HG03460 (cell line): ENCODE measurements around the gene ATP5PD.
"Not testable (repeated sequence)": the region's sequence is repeated elsewhere in the genome, so short reads cannot be mapped to it uniquely, and the experiment has no call there.

Experiments used
- ATAC-seq: cut with Tn5 transposase; IDR thresholded peaks from one replicate; pipeline ENCODE4 v1.9.1; 2021; ENCODE audit not compliant: unreplicated experiment

The ATP5PD gene

DNA sequence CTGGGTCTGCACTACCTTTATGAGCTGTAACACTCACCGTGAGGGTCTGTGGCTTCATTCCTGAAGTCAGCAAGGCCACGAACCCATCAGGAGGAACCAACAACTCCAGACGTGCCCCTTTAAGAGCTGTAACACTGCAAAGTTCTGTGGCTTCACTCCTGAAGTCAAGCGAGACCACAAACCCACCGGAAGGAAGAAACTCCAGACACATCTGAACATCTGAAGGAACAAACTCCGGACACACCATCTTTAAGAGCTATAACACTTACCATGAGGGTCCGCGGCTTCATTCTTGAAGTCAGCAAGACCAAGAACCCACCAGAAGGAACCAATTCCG, 21.4 kb downstream of the ATP5PD start:
- not testable (repeated sequence) for ATAC-seq

DNA sequence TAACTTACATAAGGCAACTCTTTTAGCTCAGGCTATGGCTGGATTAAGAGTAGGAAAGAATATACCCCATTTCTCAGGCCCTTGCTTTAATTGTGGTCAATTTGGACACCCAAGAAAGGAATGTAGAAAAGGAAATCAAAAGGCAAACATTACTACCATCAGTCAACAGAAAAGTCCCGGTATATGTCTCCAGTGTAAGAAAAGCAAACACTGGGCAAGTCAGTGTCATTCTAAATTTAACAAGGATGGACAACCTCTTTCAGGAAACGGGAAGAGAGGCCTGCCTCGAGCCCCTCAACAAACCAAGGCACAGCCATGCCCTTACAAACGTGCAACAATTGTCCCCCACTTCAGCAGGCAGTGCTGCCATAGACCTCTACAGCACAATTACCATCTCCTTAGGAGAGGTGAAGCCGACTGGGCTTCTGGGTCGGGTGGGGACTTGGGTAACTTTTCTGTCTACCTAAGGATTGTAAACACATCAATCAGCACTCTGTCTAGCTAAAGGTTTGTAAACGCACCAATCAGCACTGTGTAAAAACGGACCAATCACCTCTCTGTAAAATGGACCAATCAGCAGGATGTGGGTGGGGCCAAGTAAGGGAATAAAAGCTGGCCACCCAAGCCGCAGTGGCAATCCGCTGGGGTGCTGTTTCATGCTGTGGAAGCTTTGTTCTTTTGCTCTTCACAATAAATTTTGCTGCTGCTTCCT, 21.9 kb downstream of the ATP5PD start:
- ATAC-seq = no peak

DNA sequence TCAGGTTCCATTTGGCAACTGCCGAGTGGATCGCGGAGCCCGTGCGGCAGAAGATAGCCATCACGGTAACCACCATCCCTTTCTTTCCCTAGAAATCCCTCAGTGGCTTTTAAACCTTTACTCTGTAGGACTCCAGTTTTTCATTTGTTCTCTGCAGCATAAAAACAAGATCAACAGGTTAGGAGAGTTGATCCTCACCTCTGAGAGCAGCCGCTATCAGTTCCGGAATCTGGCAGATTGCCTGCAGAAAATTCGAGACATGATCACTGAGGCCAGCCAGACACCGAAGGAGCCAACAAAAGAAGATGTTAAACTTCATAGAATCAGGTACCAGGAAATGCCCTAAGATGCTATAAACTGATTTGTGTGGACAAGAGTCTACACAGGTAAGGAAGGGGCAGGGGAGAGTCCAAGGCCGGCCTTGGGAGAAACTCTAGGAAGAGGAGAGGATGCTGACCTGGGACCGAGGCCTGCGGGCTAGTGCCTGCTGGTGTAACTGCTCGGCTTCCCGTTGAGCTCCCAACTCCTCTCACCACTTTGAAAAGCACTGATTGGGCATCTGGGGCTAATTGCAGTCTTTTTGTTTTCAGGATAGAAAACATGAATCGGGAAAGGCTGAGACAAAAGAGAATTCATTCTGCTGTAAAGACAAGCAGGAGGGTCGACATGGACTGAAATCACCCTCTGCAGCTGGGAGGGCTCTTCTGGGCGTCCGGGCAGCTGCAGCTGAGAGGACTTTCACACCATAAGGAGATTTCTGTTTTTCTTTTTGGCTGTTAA, 26.2 kb downstream of the ATP5PD start:
- ATAC-seq = no peak

DNA sequence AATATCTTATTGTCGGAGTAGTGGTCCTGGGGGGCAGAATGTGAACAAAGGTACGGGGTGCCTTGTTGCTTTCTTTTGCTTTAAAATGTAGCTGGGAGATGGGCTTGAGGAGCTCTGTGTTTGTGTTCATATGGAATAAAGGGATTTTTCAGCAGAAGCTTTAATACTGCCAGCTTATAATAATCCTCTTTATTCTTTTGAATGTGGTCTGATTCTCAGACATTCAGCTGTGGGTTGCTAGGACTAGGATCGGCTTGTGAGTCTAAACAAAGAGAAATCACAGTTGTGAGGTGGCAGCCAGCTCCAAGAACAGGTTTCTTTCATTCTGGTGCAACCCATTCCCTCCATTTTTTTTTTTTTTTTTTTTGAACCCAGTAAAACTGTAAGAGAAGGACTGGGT, 27.1 kb downstream of the ATP5PD start:
- no peak for ATAC-seq

DNA sequence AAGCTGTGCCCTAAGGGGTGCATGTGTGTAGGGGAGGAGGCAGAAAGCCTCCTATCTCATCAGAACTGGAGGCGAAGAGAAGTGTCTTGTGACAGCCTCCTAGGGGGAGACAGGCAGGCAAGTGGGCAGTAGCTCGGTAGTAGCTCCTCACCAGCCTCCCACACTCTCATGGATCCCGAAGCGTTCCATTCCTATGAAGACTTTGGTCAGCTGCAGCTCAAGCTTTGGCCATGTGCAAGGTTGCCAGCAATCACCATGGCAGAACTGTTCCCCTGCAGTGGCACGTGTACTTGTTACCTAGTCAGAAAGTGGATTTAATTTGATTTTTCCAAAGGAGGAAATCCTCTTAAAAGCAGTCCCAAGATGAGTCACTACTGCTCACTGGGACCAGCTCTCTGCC, 27.6 kb downstream of the ATP5PD start:
- ATAC-seq = no peak

DNA sequence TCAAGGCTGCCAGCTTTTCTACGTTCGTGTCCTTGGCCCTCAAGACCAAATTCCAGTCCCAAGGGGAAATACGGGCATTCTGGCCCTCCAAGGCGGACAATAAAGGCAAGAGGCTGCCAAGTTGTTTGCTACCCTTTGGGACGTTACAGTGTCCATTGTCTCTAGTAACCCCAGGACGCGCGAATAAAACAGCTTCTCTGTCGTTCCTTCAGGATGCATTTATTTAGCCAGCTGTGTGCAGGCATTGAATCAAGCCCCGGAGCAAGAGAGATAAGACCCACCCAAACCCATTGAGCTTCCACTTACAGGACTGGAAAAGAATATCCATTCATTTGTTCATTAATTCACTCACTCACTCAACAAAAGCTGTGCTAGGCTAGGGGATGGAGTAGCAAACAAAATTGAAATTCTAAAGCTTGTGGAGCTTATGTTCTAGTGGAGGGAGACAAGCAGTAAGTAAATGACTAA, 33.6 kb downstream of the ATP5PD start:
- ATAC-seq = no peak

DNA sequence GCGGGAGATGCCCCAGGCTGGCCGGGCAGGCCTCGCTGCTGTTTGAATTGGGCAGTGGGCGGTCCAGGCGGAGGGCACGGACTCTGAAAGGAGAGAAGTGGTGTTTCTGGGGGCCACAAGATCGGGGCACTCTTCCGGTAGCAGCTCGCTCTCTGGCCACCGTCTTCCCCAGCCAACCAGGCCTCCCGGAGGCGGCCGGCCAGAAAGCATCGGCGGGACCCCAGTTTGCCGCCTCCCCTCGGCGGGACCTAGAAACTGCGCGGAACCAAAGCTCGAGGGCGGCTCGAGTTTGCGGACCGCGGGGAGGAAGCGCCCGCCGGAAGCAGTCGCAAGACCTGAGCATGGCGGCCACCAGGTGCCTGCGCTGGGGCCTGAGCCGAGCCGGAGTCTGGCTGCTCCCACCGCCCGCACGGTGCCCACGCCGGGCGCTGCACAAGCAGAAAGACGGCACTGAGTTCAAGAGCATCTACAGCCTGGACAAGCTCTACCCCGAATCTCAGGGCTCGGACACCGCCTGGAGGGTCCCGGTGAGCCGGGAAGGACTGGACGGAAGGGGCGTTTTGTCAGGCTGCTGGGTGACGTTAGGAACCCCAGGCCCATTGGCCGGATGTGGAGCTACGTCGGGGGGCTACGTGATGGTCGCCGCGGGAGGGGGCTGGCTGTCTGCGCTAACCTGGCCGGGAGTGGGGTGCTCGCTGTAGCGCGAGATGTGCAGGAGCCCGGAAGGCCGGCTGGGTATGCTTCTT, 34.2 kb downstream of the ATP5PD start, which contains the start of gene MRPL58:
Gene MRPL58, plus strand, starts transcription at position 325 of the 746 bp plus-strand sequence. Its CDS starts 17 bp downstream, at position 342.
- ATAC-seq = peak; percentile 83

DNA sequence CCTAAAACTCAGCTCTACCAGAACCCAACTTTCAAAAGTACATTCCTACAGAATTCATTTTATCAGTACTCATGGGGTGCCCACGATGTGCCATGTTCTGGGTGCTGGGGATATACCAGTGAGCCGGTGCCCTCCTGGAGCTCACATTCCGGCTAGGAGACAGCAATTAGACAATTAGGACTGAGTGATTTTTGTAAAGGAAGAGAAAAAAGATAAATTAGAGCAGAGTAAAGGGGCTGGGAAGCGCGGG, 34.7 kb downstream of the ATP5PD start:
- no peak for ATAC-seq

DNA sequence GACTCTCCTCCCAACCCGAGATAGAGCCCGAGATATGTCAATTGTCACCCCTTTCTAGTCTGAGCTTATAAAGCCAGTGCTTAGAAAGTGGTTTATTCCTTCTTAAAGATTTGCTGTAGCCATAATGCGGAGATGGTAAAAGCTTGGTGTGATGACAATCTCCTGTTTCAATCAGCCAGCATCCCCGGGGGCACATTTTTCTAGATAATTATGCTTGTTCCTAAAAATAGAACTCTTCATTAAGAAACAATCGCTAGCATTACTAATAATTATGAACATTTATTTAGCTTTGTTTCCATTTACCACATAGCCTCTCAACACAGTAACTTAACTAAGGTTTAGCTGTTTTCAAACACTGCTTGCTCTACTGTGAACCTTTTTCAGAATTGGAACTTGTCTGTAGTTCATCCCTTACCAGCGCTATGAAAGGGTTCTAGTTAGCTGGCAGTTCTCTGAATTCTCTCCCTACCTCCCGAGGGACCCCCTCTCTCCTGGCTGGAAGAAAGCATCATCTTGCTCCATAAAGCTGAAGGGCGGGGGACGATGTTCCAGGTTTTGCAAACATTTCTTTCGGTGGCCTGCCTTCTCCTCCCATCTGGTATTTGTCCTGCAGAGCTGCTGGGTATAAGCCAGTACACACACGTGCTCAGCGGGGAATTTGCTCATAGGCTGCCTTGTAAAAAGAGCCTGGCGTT, 35.2 kb downstream of the ATP5PD start:
- no peak for ATAC-seq

DNA sequence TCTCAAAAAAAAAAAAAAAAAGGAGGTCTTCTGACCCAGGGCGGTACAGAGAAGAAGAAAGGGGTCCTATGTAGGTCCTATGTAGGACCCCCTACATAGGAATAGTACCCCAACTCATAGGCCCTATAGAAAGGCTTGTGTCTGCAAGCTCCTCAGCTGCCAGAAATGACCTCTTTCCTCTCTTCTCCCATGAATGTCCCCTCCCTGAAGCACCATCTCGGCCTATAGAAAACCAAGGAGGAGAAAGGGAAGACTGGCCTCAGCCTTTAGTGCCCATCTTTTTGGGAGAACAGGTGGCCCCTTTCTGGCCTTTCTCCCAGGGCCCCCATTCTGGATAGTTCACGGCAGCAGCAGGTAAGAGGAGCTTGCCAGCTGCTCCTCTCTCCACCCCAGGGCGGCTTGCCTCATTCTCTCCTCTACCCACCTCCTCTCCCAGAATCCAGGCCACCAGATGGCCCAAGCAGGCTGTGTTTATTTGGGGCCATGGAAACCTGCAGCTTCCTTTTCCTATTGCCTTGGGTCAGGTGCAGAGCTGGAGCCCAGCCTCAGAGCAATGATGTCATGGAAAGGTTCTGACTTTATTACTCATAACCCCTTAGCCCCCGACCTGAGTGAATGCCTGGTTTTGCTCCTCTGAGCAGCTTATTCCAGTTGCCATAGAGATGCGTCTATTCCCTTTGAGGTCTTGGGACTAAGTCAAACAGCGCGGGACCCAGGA, 35.9 kb downstream of the ATP5PD start:
- ATAC-seq = no peak

DNA sequence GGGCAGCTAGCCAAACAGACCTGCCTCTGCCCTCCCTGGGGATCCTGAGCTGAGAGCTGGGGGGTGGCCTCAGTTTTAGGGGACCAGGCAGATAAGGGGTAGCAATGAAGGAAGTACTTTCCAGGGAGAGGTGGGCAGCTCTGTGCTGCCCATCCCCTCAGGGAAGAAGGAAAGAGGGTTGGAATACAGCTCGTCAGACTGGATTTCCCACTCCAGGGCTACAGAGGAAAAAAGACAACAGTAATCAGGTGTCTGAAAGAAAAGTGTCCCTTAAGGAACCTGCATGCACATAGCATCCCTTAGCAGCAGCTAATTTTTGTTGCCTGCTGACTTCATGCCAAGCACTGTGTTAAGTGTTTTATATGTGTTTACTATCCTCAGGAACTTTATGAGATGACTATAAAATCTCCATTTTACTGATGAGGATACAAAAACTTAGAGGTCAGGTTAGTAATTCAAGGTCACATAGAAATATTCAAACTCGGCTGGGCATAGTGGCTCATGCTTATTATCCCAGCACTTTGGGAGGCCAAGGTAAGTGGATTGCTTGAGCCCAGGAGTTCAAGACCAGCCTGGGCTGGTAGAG, 37.5 kb downstream of the ATP5PD start:
- ATAC-seq = no peak

DNA sequence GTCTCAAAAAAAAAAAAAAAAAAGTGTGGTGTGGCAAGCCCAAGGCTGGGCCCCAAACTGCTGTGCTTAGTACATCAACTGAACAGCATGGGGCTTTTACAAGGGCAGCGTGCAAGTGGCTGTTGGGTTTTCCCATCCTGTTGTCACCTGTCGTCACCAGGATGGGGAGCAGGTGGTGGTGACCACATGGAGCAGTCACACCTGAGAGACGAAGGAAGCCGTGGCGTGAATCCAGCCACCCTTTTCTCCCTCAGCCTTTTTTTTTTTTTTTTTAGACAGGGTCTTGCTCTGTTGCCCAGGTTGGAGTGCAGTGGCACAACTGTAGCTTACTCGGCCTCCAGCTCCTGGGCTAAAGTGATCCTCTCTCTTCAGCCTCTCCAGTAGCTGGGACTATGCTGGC, 38.4 kb downstream of the ATP5PD start:
- ATAC-seq = no peak

DNA sequence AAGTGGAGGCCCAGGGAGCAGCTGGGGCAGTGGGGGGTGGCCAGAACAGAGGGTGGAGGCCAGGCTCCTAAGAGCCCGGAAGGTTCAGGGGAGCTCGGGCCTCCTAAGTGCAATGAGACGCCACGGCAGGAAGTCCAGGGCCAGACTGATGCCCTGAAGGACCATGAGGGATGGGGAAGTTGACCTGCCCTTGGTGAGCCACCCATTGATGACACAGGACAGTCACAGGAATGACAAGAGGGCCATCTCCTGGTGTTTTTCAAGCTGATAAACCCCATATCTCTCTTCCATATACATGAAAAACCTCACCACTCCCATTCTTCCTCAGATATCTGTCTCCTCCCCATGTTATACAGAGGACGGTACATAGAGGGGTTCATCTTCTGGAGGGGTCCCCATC, 40.1 kb downstream of the ATP5PD start:
- no peak for ATAC-seq

DNA sequence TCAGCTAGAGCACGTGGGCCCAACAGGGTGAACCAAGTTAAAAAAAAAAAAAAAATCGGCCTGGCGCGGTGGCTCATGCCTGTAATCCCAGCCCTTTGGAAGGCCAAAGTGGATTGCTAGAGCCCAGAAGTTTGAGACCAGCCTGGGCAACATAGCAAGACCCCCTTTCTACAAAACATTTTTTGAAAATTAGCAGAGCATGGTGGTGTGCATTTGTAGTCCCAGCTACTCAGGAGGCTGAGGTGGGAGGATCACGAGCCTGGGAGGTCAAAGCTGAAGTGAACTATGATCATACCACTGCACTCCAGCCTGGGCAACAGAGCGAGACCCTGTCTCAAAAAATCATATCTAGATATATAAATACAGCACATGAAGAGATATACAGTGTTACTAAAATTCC, 40.7 kb downstream of the ATP5PD start:
- not testable (repeated sequence) for ATAC-seq

DNA sequence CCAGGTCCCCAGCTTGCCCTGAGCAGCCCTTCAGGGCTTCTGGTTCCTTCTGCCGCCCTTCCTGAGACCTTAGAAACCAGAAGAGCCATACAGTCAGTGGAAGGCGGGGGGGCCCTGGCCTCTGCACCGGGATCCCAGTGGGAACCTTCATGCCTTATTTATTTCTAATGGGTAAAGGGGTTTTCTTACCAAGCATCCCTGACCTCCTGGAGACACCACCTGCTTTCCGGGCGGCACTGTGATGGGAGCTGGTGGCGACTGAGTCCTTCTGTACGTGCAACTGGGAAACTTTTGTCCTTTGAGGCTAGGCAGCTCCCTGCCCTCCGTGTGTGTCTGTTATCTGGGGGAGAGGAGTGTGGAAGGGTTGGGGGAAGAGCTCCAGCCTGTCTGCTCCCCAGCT, 41.5 kb downstream of the ATP5PD start:
- no peak for ATAC-seq

DNA sequence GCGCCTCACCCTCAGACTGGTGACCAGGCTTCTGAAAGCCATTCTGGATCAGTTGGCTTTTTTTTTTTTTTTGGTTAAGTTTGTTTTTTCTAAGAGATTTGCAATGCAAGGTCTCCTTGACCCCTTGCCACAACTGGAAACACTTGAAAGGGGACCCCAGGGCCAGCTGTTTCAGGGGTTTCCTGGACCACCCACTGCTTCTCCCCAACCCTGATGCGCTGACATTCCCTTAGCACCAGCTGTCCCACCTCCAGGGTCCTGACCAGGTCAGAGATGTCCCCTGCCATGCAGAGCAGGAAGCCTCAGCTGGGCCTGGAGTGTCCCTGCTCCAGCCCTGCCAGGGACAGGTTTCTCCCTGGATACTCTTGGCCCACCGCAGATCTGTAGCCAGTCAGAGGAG, 42.4 kb downstream of the ATP5PD start:
- no peak for ATAC-seq

DNA sequence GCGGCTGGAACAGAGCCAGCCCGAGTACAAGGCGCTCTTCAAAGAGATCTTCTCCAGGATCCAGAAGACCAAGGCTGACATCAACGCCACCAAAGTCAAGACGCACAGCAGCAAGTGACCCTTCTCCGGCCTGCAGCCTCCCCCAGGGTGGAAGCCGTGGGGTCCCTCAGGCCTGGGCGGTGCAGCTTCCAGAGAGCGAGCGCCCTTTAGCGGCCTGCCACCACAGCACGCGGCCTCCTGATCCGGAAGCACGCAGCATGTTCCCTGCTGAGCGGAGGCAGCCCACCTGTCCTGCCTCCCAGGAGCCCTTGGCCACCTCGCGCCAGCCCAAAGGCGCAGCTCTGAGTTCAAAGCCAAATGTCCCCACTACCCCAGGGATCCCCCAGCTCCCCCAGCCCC, 42.8 kb downstream of the ATP5PD start:
- ATAC-seq = no peak

DNA sequence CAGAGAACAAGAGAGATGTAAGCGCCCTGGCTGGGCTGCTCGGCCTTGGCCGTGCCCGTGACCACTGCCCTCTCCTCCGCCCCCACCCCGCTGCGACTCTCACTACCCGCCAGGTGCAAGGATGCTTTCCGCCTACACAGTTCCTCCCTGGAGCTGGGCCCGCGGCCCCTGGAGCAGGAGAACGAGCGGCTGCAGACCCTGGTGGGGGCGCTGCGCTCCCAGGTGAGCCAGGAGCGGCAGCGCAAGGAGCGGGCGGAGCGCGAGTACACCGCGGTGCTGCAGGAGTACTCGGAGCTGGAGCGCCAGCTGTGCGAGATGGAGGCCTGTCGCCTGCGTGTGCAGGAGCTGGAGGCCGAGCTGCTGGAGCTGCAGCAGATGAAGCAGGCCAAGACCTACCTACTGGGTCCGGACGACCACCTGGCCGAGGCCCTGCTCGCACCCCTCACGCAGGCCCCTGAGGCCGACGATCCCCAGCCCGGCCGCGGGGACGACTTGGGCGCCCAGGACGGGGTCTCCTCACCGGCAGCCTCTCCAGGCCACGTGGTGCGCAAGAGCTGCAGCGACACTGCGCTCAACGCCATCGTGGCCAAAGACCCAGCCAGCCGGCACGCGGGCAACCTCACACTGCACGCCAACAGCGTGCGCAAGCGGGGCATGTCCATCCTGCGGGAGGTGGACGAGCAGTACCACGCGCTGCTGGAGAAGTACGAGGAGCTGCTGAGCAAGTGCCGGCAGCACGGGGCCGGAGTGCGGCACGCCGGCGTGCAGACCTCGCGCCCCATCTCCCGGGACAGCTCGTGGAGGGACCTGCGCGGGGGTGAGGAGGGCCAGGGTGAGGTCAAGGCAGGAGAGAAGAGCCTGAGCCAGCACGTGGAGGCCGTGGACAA, 43.5 kb downstream of the ATP5PD start:
- no peak for ATAC-seq
